HepG2 (cell line): Measurements from ENCODE around the gene PSMB4. TPM values are rescaled to one million over a fixed set of nuclear protein-coding genes. Genes with fewer than 3 reads are reported as not detected.
A peak's percentile ranks its signal among the peaks of the same experiment; 100 is the strongest.

Experiments used
- AHDC1 ChIP-seq: sonication (generic); formaldehyde crosslinking; IDR thresholded peaks from 2 replicates; pipeline ENCODE4 v1.5.1; 2020; ENCODE audit warnings: mild to moderate bottlenecking, missing genetic modification reagents, borderline replicate concordance
- BRD4 ChIP-seq: sonication (generic); formaldehyde crosslinking; IDR thresholded peaks from 2 replicates; pipeline ENCODE4 v1.4.0; 2020; ENCODE audit warnings: missing genetic modification reagents
- FOXP4 ChIP-seq: sonication (generic); formaldehyde crosslinking; IDR thresholded peaks from 2 replicates; pipeline ENCODE4 v1.4.0; 2020; ENCODE audit warnings: missing genetic modification reagents
- MNT ChIP-seq: fragments of 450-650 bp; IDR thresholded peaks from 2 replicates; pipeline ENCODE4 v1.6.1; 2016
- PATZ1 ChIP-seq: sonication (generic); formaldehyde crosslinking; IDR thresholded peaks from 2 replicates; pipeline ENCODE4 v1.4.0; 2020; ENCODE audit warnings: missing genetic modification reagents
- POLR2G ChIP-seq: fragments of 200-400 bp; formaldehyde crosslinking; IDR thresholded peaks from 2 replicates; pipeline ENCODE4 v1.6.1; 2018; ENCODE audit warnings: mild to moderate bottlenecking, low read depth, low read length, moderate library complexity
- PRPF4 ChIP-seq: fragments of 200-400 bp; formaldehyde crosslinking; IDR thresholded peaks from 2 replicates; pipeline ENCODE4 v1.6.1; 2016; ENCODE audit warnings: low read length, low read depth; ENCODE audit not compliant: poor library complexity, severe bottlenecking
- RFXAP ChIP-seq: sonication (generic); formaldehyde crosslinking; IDR thresholded peaks from 2 replicates; pipeline ENCODE4 v1.4.0; 2020; ENCODE audit warnings: missing genetic modification reagents, borderline replicate concordance
- SRF ChIP-seq: IDR thresholded peaks from 2 replicates; pipeline ENCODE4 v1.6.1; 2011; ENCODE audit warnings: mild to moderate bottlenecking, low read depth, low read length, moderate library complexity
- TBX2 ChIP-seq: sonication (generic); formaldehyde crosslinking; IDR thresholded peaks from 2 replicates; pipeline ENCODE4 v1.5.0; 2020; ENCODE audit warnings: missing genetic modification reagents, mild to moderate bottlenecking, borderline replicate concordance
- ZFY ChIP-seq: sonication (generic); formaldehyde crosslinking; IDR thresholded peaks from 2 replicates; pipeline ENCODE4 v1.4.0; 2020; ENCODE audit warnings: missing genetic modification reagents
- ZNF333 ChIP-seq: sonication (generic); formaldehyde crosslinking; IDR thresholded peaks from 2 replicates; pipeline ENCODE4 v1.4.0; 2020; ENCODE audit warnings: mild to moderate bottlenecking, missing genetic modification reagents, borderline replicate concordance
- ZNF839 ChIP-seq: sonication (generic); formaldehyde crosslinking; IDR thresholded peaks from 2 replicates; pipeline ENCODE4 v1.4.0; 2020; ENCODE audit warnings: missing genetic modification reagents, mild to moderate bottlenecking, borderline replicate concordance
- polyA plus RNA-seq, 8 experiments: library from polyadenylated mRNA; depleted of rRNA in 3 of 8; stranded (reverse) in 7 of 8; unstranded in 1 of 8; fragments of >200 nt; fragmentation: Illumina TruSeq in 4 of 8; extraction: Trizol in 4 of 8; gene quantifications; 2 replicates each; pipeline versions ENCODE4 v1.2.1 to v1.2.3, GENCODE V29; 2011 to 2016; ENCODE audit warnings: low read depth in 4 of 8, missing spikeins in 1 of 8, mixed read lengths in 1 of 8; ENCODE audit not compliant: insufficient read depth in 1 of 8
- total RNA-seq, 5 experiments: library from RNA; depleted of rRNA; stranded (reverse); fragments of >200 nt; fragmentation: Illumina TruSeq; extraction: Trizol; gene quantifications; 2 replicates each; pipeline ENCODE4 v1.2.3, GENCODE V29; 2016; ENCODE audit warnings: low read depth in 1 of 5

PSMB4 gene
- total and polyA plus RNA-seq, 2 of the 13 experiments (the other 11 are each of a cell fraction or from before 2014, with no cell fraction given), result 336 to 383 TPM

- TF ChIP-seq AHDC1, result peak; percentile 42; the same call in 1 of the 2 replicates
- peak; percentile 93 for TF ChIP-seq POLR2G
- peak; percentile 60 for TF ChIP-seq FOXP4 (CRISPR knock-in tag)
- TF ChIP-seq BRD4 (CRISPR knock-in tag), result peak; percentile 59; the same call in 1 of the 2 replicates
- TF ChIP-seq RFXAP, result 0 out of 2 replicates have a peak, but pooled peaks have one; percentile 53
- TF ChIP-seq SRF, result 0 out of 2 replicates have a peak, but pooled peaks have one; percentile 13
- peak; percentile 26 for TF ChIP-seq TBX2 (CRISPR knock-in tag)
- peak; percentile 50; the same call in 1 of the 2 replicates for TF ChIP-seq PATZ1 (CRISPR knock-in tag)
- TF ChIP-seq ZNF839 (CRISPR knock-in tag), result no peak
- peak; percentile 58 for TF ChIP-seq PRPF4
- TF ChIP-seq ZNF333 (CRISPR knock-in tag), result 0 out of 2 replicates have a peak, but pooled peaks have one; percentile 9
- no peak for TF ChIP-seq MNT
- peak; percentile 68; the same call in 1 of the 2 replicates for TF ChIP-seq ZFY (CRISPR knock-in tag)
These were observed 27.1 kb upstream of the PSMB4 start, which contains the start of gene SELENBP1 (continued) for GRCh38 chr1:151372058-151372934.
